Measurements from ENCODE around the gene GNAO1.
A peak's percentile ranks its signal among the peaks of the same experiment; 100 is the strongest.
"Not testable (repeated sequence)": the region's sequence is repeated elsewhere in the genome, so short reads cannot be mapped to it uniquely, and the experiment has no call there.

GNAO1 gene

GRCh38 chr16:56371660-56371937 lies 180.3 kb downstream of the GNAO1 start:
- no peaks in the 10 kb centered on the region for H3K9me3 Mint-ChIP-seq
- peaks cover 53% of the 10 kb centered on the region for H3K36me3 Mint-ChIP-seq (ENCODE audit: low read depth)
- no peak for TF ChIP-seq CTCF (IDR thresholded peaks at IDR 0.05; ENCODE audit: unreplicated experiment in 3 of 3)
- H3K4me1 Mint-ChIP-seq: peaks cover 31% of the 10 kb centered on the region
- no peaks in the 10 kb centered on the region for H3K27me3 Mint-ChIP-seq (ENCODE audit: low read depth)
- no peak overlapping the region for H3K4me3 Mint-ChIP-seq
- peak overlapping the region; percentile 92 to 98 (median 94) for H3K27ac Mint-ChIP-seq

GRCh38 chr16:56372013-56372634 lies 180.8 kb downstream of the GNAO1 start:
- Mint-ChIP-seq H3K4me1 (peaks cover 31% of the 10 kb centered on the region), H3K4me3 (no peak overlapping the region), H3K27ac (peak overlapping the region; percentile 42 to 98 (median 94)), H3K27me3 (ENCODE audit: low read depth) (no peaks in the 10 kb centered on the region), H3K36me3 (ENCODE audit: low read depth) (peaks cover 56% of the 10 kb centered on the region), H3K9me3 (no peaks in the 10 kb centered on the region)
- TF ChIP-seq CTCF (IDR thresholded peaks at IDR 0.05; ENCODE audit: unreplicated experiment in 3 of 3): no peak

GRCh38 chr16:56373003-56373402 lies 181.7 kb downstream of the GNAO1 start:
- no peak overlapping the region for H3K4me3 Mint-ChIP-seq
- no peaks in the 10 kb centered on the region for H3K27me3 Mint-ChIP-seq (ENCODE audit: low read depth)
- peaks cover 56% of the 10 kb centered on the region for H3K36me3 Mint-ChIP-seq (ENCODE audit: low read depth)
- no peak for TF ChIP-seq CTCF (IDR thresholded peaks at IDR 0.05; ENCODE audit: unreplicated experiment in 3 of 3)
- peaks cover 31% of the 10 kb centered on the region for H3K4me1 Mint-ChIP-seq
- H3K9me3 Mint-ChIP-seq: peaks cover 8% of the 10 kb centered on the region
- peak overlapping the region; percentile 26 to 98 (median 57) for H3K27ac Mint-ChIP-seq

- H3K27ac Mint-ChIP-seq; H3K4me3 Mint-ChIP-seq; H3K27me3 Mint-ChIP-seq (ENCODE audit: low read depth): not testable (repeated sequence)
- Mint-ChIP-seq H3K4me1 (peaks cover 23% of the 10 kb centered on the region), H3K9me3 (peaks cover 30% of the 10 kb centered on the region), H3K36me3 (ENCODE audit: low read depth) (peaks cover 72% of the 10 kb centered on the region)
Measured at GRCh38 chr16:56375792-56376191, 184.5 kb downstream of the GNAO1 start.

- H3K9me3 Mint-ChIP-seq: peaks cover 47% of the 10 kb centered on the region
- H3K27ac Mint-ChIP-seq; H3K4me1 Mint-ChIP-seq; H3K27me3 Mint-ChIP-seq (ENCODE audit: low read depth); H3K4me3 Mint-ChIP-seq: not testable (repeated sequence)
- peaks cover 96% of the 10 kb centered on the region for H3K36me3 Mint-ChIP-seq (ENCODE audit: low read depth)
Measured at GRCh38 chr16:56379044-56379443, 187.8 kb downstream of the GNAO1 start.

- not testable (repeated sequence) for H3K4me1 Mint-ChIP-seq; H3K27me3 Mint-ChIP-seq (ENCODE audit: low read depth); H3K4me3 Mint-ChIP-seq; H3K27ac Mint-ChIP-seq
- Mint-ChIP-seq H3K9me3 (peaks cover 47% of the 10 kb centered on the region), H3K36me3 (ENCODE audit: low read depth) (peaks cover 97% of the 10 kb centered on the region)
Measured at GRCh38 chr16:56380778-56381485, 189.6 kb downstream of the GNAO1 start.

GRCh38 chr16:56382459-56382858 lies 191.2 kb downstream of the GNAO1 start:
- Mint-ChIP-seq H3K36me3 (ENCODE audit: low read depth) (peaks cover 89% of the 10 kb centered on the region), H3K4me1 (no peaks in the 10 kb centered on the region), H3K27ac (no peak overlapping the region), H3K27me3 (ENCODE audit: low read depth) (no peaks in the 10 kb centered on the region), H3K4me3 (no peak overlapping the region), H3K9me3 (peaks cover 44% of the 10 kb centered on the region)
- no peak for TF ChIP-seq CTCF (IDR thresholded peaks at IDR 0.05; ENCODE audit: unreplicated experiment in 3 of 3)
